ENCODE data around the gene SNTB2.

The SNTB2 gene

DNA sequence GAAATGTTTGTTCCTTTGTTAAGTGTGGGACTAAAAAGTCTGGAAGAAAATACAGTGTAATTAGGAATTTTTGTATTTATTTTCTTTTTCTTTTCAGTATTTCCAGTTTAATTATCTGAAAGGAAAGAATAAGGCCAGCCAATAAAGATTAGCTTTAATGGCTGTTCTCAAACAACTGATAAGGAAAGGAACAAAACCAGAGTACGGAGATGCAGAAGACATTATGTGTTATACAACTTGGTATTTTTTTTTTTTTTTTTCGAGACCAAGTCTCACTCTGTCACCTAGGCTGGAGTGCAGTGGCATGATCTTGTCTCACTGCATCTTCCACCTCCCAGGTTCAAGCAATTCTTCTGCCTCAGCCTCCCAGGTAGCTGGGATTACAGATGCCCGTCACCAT lies 47.5 kb downstream of the SNTB2 start:
- no peak overlapping the region for H3K4me3 ChIP-seq (ENCODE audit: low read length)
- TF ChIP-seq, protein P1, sequence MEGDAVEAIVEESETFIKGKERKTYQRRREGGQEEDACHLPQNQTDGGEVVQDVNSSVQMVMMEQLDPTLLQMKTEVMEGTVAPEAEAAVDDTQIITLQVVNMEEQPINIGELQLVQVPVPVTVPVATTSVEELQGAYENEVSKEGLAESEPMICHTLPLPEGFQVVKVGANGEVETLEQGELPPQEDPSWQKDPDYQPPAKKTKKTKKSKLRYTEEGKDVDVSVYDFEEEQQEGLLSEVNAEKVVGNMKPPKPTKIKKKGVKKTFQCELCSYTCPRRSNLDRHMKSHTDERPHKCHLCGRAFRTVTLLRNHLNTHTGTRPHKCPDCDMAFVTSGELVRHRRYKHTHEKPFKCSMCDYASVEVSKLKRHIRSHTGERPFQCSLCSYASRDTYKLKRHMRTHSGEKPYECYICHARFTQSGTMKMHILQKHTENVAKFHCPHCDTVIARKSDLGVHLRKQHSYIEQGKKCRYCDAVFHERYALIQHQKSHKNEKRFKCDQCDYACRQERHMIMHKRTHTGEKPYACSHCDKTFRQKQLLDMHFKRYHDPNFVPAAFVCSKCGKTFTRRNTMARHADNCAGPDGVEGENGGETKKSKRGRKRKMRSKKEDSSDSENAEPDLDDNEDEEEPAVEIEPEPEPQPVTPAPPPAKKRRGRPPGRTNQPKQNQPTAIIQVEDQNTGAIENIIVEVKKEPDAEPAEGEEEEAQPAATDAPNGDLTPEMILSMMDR (conservative IDR thresholded peaks at IDR 0.05; ENCODE audit: low read length): no peak
- DNase-seq (ENCODE audit: low read depth): no peak

DNA sequence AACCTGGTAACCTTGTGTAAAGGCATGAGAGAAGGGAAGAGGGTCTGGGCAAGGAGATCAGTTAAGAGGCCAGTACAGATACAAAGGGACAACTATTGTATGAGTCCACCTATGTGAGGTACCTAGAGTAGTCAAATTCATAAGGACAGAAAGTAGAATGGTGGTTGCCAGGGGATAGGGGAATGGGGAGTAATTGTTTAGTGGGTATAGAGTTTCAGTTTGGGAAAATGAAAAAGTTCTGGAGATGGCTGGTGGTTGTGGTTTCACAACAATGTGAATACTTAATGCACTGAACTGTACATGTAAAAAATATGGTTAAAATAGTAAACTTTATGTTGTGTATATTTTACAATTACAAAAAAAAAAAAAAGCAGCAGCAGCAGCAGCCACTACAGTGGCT lies 49.4 kb downstream of the SNTB2 start:
- no peak overlapping the region for H3K4me3 ChIP-seq (ENCODE audit: low read length)
- TF ChIP-seq, protein P1 (conservative IDR thresholded peaks at IDR 0.05; ENCODE audit: low read length): no peak
- no peak for DNase-seq (ENCODE audit: low read depth)

DNA sequence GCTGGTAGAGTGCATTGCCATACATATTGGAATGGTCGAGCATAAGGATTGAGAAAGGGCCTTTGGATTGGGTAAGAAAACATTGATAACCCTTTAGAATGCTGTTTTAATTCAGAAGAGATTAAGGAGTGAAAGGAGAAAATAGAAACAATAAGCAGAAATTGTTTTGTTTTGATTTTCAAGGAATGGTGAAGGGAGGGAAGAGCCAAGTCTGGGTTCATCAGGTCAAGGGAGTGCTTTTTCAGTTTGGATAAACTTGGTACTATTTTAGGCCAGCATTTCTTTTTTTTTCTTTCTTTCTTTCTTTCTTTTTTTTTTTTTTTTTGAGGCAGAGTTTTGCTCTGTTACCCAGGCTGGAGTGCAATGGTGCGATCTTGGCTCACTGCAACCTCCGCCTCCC lies 50.3 kb downstream of the SNTB2 start:
- H3K4me3 ChIP-seq (ENCODE audit: low read length): no peak overlapping the region
- no peak for DNase-seq (ENCODE audit: low read depth)
- TF ChIP-seq, protein P1 (conservative IDR thresholded peaks at IDR 0.05; ENCODE audit: low read length): no peak

DNA sequence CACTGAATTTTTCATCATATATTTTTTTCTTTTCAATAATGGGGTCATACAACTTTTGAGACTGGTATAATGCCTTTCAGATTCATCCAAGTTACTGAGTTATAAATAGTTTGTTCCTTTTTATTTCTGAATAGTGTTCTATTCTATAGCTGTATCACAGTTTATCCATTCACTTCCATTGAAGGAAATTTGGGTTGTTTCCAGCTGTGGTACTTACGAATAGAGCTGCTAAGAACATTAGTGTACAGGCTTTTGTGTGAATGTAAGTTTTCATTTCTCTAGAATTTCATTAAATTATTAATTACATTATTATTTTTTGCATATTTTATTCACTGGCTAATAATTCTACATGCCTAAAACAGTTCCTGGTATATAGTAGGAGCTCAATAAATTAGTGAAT lies 52.9 kb downstream of the SNTB2 start:
- no peak overlapping the region for H3K4me3 ChIP-seq (ENCODE audit: low read length)
- TF ChIP-seq, protein P1 (conservative IDR thresholded peaks at IDR 0.05; ENCODE audit: low read length): no peak
- DNase-seq (ENCODE audit: low read depth): no peak

DNA sequence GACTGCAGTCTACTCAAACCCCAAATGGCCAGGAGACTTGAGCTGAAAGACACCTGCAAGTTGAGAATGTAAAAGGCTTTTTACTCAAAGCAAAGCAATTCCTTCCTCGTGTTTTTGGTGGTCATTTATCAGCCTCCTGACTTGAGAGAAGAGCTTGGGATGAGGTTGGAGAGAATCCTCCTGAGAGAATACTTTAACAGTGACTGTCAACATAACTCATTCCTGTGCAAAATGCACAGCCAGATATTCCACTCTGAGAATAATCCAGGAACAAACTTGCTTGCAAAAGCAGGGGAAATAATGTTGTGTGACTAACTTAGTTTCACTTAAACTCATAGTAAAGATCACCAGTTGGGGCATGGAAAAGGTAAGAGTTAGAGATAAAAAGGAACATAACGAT lies 53.4 kb downstream of the SNTB2 start:
- DNase-seq (ENCODE audit: low read depth): peak; percentile 52

DNA sequence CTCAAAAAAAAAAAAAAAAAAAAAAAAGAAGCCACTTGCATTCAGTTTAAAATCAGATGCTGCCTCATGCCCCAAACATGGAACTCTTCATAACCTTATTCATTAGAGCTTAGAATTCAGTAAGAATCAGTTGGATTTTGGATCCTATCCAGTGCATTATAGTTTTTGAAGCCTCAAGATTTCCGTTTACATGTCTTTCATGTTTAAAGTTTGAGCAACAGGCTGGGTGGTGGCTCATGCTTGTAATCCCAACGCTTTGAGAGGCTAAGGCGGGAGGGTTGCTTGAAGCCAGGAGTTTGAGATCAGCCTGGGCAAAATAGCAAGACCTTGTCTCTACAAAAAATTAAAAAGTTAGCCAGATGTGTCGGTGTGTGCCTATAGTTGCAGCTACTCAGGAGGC lies 55.0 kb downstream of the SNTB2 start:
- DNase-seq (ENCODE audit: low read depth): peak; percentile 56
- TF ChIP-seq, protein P1 (conservative IDR thresholded peaks at IDR 0.05; ENCODE audit: low read length): no peak
- H3K4me3 ChIP-seq (ENCODE audit: low read length): no peak overlapping the region

More for the DNA sequence above, 53.4 kb downstream of the SNTB2 start:
- TF ChIP-seq, protein P1 (conservative IDR thresholded peaks at IDR 0.05; ENCODE audit: low read length): no peak
- no peak overlapping the region for H3K4me3 ChIP-seq (ENCODE audit: low read length)

DNA sequence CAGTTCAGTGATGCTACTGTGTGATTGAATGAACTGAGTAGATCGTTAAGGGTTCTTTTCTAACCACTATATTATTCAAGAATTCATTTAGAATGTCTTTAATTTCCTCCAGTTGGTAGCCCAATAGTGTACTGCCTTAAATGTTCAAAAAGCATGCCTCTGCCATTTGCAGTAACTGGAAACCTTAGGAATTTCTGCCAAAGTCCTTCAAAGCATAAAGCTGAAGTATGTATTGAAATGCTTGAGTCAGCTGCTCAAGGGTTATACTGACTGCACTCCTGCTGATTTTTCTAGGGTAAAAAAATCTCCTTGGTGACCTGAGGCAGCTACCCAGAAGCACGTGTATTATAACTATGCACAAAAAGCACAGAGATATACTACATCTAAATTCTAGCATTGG lies 56.5 kb downstream of the SNTB2 start:
- TF ChIP-seq, protein P1 (conservative IDR thresholded peaks at IDR 0.05; ENCODE audit: low read length): no peak
- DNase-seq (ENCODE audit: low read depth): peak; percentile 82
- H3K4me3 ChIP-seq (ENCODE audit: low read length): no peak overlapping the region

Measured in AG10803 (cell line).